ENCODE data around the gene SH3RF3. TPM values are rescaled to one million over a fixed set of nuclear protein-coding genes. Genes with fewer than 3 reads are reported as not detected.

Gene SH3RF3
- total RNA-seq, 2 donors from 2014 or later: 37.4 to 61.7 TPM

DNA sequence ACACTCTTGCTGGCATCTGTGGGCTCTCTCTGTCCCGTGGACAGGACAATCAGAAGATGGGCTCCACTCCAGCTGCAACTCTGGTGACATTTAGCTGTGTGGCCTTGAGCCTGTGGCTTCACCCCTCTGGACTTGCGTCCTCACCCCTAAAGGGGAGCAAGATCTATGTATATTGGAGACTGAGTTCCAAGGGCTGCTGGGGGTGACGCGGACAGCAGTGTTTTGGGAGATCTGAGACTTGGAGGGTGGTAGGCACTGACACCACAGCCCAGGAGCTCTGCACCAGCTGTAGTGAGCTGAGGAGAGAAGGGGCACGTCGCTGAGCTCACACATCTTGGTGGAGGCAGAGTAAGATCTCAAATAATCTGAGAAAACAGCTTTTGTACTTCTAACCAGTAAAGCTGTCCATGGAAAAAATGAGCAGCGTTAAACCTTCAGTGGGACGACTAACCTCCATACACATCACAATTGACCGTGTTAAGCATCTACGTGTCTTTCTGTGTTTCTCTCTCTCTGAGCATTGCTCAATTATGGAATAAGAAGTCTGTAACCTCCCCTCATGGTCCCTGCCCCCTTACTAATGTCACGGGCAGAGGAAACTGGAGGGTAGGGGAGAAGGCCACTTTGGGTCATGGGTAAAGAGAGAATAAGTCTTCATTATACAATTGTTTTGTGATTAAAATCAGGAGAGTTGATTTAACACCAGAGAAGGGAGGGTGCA lies 85.8 kb downstream of the SH3RF3 start:
- no peak for ATAC-seq (ENCODE audit: insufficient number of reproducible peaks, low FRiP score, low read depth)
- DNase-seq (ENCODE audit: low spot score): no peak
- H3K36me3 ChIP-seq: no peaks in the 10 kb centered on the region
- TF ChIP-seq, protein P1, sequence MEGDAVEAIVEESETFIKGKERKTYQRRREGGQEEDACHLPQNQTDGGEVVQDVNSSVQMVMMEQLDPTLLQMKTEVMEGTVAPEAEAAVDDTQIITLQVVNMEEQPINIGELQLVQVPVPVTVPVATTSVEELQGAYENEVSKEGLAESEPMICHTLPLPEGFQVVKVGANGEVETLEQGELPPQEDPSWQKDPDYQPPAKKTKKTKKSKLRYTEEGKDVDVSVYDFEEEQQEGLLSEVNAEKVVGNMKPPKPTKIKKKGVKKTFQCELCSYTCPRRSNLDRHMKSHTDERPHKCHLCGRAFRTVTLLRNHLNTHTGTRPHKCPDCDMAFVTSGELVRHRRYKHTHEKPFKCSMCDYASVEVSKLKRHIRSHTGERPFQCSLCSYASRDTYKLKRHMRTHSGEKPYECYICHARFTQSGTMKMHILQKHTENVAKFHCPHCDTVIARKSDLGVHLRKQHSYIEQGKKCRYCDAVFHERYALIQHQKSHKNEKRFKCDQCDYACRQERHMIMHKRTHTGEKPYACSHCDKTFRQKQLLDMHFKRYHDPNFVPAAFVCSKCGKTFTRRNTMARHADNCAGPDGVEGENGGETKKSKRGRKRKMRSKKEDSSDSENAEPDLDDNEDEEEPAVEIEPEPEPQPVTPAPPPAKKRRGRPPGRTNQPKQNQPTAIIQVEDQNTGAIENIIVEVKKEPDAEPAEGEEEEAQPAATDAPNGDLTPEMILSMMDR (IDR thresholded peaks at IDR 0.05): no peak
- no peak overlapping the region for H3K4me3 ChIP-seq
- no peak overlapping the region for H3K27ac ChIP-seq
- H3K27me3 ChIP-seq (replicated peaks; ENCODE audit: insufficient read depth): no peaks in the 10 kb centered on the region
- H3K9me3 ChIP-seq: no peaks in the 10 kb centered on the region
- peaks cover 37 to 79% of the 10 kb centered on the region in 2 donors for H3K4me1 ChIP-seq (ENCODE audit: control insufficient read depth in 1 of 2, low read depth in 2 of 2)

DNA sequence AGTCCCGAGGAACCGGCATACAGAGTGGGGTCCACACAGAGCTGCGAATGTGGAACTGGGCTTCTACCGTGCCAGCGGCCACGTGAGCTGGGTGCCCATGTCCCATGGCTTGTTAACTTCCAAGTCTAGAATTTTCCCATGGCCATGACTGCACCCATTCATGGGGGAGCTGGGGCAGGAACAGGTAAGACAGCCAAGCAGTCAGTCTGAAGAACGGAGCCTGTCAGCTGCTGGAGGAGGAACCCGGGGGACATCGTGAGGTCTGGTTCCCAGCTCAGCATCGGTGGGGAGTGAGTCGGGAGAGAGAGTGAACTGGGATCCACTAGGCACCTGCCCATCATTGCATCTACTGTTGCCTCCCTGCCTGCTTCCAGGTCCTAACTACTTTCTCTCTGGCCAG lies 86.9 kb downstream of the SH3RF3 start:
- no peaks in the 10 kb centered on the region for H3K27me3 ChIP-seq (replicated peaks; ENCODE audit: insufficient read depth)
- no peak overlapping the region for H3K4me3 ChIP-seq
- peaks cover 28 to 68% of the 10 kb centered on the region in 2 donors for H3K4me1 ChIP-seq (ENCODE audit: control insufficient read depth in 1 of 2, low read depth in 2 of 2)
- TF ChIP-seq, protein P1 (IDR thresholded peaks at IDR 0.05): no peak
- ATAC-seq (ENCODE audit: insufficient number of reproducible peaks, low FRiP score, low read depth) (no peak), DNase-seq (ENCODE audit: low spot score) (no peak)
- no peaks in the 10 kb centered on the region for H3K36me3 ChIP-seq
- H3K9me3 ChIP-seq: no peaks in the 10 kb centered on the region
- no peak overlapping the region for H3K27ac ChIP-seq

DNA sequence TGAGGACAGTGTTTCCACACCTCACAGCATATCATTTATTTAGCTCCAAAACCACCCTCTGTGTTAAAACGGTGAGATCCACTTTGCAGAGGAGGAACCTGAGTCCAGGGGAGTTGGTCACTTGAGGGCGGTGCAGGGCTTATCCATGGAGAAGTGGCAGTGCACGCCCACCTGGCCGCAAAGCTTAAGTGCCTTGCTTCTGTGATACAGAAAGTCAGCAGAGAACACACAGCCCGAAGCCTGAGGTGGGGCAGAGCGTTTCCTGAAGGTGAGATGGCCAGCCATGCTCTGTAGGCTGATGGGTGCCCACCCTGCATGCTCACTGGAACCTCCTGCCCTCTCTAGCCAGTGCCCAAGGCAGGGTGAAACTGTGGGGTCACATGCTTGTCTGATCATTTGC lies 87.3 kb downstream of the SH3RF3 start:
- DNase-seq (ENCODE audit: low spot score): no peak
- Histone ChIP-seq H3K4me3 (no peak overlapping the region), H3K9me3 (no peaks in the 10 kb centered on the region), H3K4me1 (ENCODE audit: control insufficient read depth in 1 of 2, low read depth in 2 of 2) (peaks cover 24 to 63% of the 10 kb centered on the region in 2 donors), H3K36me3 (no peaks in the 10 kb centered on the region), H3K27me3 (replicated peaks; ENCODE audit: insufficient read depth) (no peaks in the 10 kb centered on the region), H3K27ac (no peak overlapping the region)
- TF ChIP-seq, protein P1 (IDR thresholded peaks at IDR 0.05): no peak
- no peak for ATAC-seq (ENCODE audit: insufficient number of reproducible peaks, low FRiP score, low read depth)

DNA sequence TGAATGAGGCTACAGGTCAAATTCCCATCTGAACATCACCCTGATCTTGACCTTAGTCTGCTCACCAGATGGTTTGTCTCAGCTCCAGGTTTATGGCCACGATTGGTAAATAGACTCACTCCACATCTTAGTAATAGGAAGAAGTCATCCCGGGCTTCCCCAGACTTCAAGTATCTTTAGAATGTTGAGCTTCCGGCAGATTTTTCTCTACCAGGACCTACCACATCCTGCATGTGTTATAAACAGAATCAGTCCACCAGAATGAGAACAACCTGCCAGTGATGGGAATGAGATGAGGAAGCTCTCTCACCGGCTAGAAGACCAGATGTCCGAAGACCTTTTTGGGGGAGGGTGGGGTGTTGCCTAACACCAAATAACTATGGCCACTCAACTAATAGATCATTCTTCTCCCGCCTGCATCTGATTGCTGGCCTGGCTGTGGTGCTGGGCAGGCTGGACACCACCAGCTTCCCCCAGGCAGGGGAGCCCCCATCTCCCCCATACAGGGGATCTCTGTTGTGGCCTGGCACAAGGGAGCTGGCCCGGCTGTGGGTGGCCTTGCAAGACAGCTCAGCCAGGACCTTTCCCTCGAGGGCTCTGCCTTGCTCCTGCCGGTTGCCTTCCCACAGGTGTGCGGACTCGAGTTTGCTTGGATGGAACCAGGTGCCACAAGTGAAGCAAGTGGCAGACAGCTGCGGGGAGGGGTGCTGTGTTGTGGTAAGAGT lies 88.5 kb downstream of the SH3RF3 start:
- Histone ChIP-seq H3K9me3 (no peaks in the 10 kb centered on the region), H3K4me3 (no peak overlapping the region), H3K4me1 (ENCODE audit: control insufficient read depth in 1 of 2, low read depth in 2 of 2) (peaks cover 24 to 56% of the 10 kb centered on the region in 2 donors), H3K27ac (peak overlapping the region; percentile 64 to 69), H3K27me3 (replicated peaks; ENCODE audit: insufficient read depth) (no peaks in the 10 kb centered on the region), H3K36me3 (no peaks in the 10 kb centered on the region)
- DNase-seq (ENCODE audit: low spot score) (no peak), ATAC-seq (ENCODE audit: insufficient number of reproducible peaks, low FRiP score, low read depth) (no peak)
- TF ChIP-seq, protein P1 (IDR thresholded peaks at IDR 0.05): no peak

DNA sequence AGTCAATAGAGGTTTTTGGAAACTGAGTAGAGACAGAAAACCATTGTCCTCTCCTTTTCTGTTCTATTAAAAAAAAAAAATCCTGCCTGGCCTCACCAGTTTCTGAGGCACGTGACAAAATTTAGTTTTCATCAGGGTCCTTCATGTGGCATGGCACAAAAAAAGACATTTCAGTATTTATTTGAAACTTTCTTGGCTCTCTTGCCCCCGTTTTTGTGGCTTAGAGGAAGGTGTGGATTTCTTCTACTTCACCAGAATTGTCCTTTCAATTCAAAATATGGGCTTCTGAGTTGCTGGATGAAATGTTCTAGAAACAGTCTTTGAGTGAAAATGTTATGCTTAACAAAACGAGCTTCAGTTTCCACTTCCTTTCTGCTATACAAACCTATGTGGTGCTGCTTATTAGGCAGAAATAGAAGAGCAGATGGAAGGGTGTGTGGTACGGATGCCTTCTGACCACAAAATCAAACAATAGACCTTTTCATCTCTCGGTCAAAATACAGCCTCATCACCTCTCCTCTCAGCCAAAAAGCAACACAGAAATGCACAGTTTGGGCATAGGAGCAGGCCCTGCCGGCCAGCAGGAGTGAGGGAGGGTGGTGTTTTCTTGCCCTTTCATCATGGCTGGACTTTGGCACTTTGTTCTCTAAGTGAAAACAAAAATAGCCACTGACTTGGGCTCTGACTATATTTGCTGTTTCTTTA lies 89.2 kb downstream of the SH3RF3 start:
- peaks cover 22 to 49% of the 10 kb centered on the region in 2 donors for H3K4me1 ChIP-seq (ENCODE audit: control insufficient read depth in 1 of 2, low read depth in 2 of 2)
- H3K9me3 ChIP-seq: no peaks in the 10 kb centered on the region
- TF ChIP-seq, protein P1 (IDR thresholded peaks at IDR 0.05): no peak
- H3K36me3 ChIP-seq: no peaks in the 10 kb centered on the region
- DNase-seq (ENCODE audit: low spot score): no peak
- H3K27me3 ChIP-seq (replicated peaks; ENCODE audit: insufficient read depth): no peaks in the 10 kb centered on the region
- H3K27ac ChIP-seq: peak overlapping the region; percentile 64 to 69
- H3K4me3 ChIP-seq: peak overlapping the region; percentile 21
- peak; percentile 19 for ATAC-seq (ENCODE audit: insufficient number of reproducible peaks, low FRiP score, low read depth)

Measured in thoracic aorta (tissue), 2 donors.